Mucosa of stomach (tissue), 1 donor: ENCODE results near the gene CLCN6.

Experiments used
- H3K27me3 ChIP-seq: one replicate; pipeline ENCODE4 v1.7.0; 2013; ENCODE audit warnings: mild to moderate bottlenecking, low read length; ENCODE audit not compliant: control insufficient read depth, insufficient read depth
- H3K36me3 ChIP-seq: one replicate; pipeline ENCODE4 v1.7.0; 2013; ENCODE audit warnings: low read length; ENCODE audit not compliant: control insufficient read depth, insufficient read depth
- H3K4me1 ChIP-seq: one replicate; pipeline ENCODE4 v1.7.0; 2013; ENCODE audit warnings: mild to moderate bottlenecking, low read length; ENCODE audit not compliant: control insufficient read depth, insufficient read depth
- H3K4me3 ChIP-seq: one replicate; pipeline ENCODE4 v1.7.0; 2013; ENCODE audit warnings: low read length
- H3K9ac ChIP-seq: one replicate; pipeline ENCODE4 v1.7.0; 2013; ENCODE audit warnings: mild to moderate bottlenecking, low read length, moderate library complexity
- H3K9me3 ChIP-seq: one replicate; pipeline ENCODE4 v1.7.0; 2013; ENCODE audit warnings: mild to moderate bottlenecking, low read length, moderate library complexity; ENCODE audit not compliant: control insufficient read depth
- donor health status: Pancreatic carcinoma.

The CLCN6 gene, protein sequence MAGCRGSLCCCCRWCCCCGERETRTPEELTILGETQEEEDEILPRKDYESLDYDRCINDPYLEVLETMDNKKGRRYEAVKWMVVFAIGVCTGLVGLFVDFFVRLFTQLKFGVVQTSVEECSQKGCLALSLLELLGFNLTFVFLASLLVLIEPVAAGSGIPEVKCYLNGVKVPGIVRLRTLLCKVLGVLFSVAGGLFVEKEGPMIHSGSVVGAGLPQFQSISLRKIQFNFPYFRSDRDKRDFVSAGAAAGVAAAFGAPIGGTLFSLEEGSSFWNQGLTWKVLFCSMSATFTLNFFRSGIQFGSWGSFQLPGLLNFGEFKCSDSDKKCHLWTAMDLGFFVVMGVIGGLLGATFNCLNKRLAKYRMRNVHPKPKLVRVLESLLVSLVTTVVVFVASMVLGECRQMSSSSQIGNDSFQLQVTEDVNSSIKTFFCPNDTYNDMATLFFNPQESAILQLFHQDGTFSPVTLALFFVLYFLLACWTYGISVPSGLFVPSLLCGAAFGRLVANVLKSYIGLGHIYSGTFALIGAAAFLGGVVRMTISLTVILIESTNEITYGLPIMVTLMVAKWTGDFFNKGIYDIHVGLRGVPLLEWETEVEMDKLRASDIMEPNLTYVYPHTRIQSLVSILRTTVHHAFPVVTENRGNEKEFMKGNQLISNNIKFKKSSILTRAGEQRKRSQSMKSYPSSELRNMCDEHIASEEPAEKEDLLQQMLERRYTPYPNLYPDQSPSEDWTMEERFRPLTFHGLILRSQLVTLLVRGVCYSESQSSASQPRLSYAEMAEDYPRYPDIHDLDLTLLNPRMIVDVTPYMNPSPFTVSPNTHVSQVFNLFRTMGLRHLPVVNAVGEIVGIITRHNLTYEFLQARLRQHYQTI

DNA sequence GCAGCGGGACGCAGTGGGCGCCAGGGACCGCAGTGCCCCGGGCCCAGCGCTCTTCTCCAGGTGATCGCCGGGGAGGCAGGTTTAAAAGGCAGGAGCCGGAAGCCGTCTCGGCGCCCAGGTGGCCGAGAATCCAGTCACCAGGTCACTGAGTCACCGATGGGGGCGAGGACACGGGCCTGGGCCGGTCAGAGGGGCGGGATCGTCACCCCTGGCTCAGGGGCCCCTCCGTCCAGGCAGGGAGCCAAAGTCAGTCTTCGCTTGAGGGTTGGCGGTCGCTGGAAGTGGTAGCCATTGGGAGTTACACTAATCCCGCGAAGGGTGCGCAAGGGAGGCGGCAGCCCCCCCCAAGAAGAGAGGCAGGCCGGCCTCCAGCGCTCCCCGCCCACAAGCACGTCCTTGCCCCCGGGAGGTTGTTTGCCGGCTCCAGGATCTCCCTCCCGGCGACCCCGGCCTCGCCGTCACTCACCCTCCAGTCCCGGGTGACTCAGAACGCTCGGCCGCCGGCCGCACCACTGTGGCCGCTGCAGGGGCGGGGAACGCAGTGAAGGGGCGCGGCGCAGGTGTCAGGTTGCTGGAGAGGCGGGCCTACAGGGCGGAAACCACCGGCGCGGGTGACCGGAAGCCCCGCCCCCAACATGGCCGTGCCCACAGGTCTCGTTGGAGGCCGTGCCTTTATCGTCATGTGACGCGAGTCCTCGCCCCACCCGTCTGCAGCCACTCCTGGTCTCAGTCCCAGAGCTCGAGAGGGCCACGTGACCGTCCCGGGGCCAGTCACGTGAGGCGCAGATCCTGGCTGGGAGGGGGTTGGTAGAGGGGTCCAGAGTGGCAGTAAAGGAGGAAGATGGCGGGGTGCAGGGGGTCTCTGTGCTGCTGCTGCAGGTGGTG is at the start of gene CLCN6, which contains the start of gene MTHFR:
Gene CLCN6 (plus strand): TSS at position 770 of the 885 bp plus-strand sequence. CDS start 72 bp downstream, at position 842.
Gene MTHFR (minus strand): TSS at position 543 of the 885 bp plus-strand sequence. CDS start 2,848 bp downstream, outside the sequence.
- H3K9me3 ChIP-seq, result no peaks in the 10 kb centered on the region
- peak within 1 kb of the TSS; percentile 90 for H3K4me3 ChIP-seq
- peaks cover 6% of the 10 kb centered on the region for H3K36me3 ChIP-seq
- peak within 1 kb of the TSS; percentile 97 for H3K9ac ChIP-seq
- H3K4me1 ChIP-seq, result peaks cover 45% of the 10 kb centered on the region
- H3K27me3 ChIP-seq, result no peaks in the 10 kb centered on the region

DNA sequence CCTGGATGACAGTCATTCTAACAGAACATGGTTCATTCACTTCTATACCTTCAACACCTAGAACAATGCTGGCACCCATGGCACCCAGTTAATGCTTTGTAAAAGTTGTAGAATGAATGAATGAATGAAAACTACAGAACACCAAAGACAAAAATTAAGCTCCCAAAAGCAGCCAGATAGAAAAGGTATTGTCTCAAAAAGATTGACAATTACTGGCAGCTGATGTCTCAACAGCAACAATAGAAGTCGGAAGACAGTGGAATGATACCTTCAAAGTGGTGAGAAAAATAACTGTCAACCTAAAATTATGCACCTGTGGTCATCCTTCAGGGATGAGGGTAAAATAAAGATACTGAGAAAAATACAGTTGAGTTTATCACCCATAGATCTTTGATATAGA is 48.9 kb upstream of the CLCN6 start:
- no peaks in the 10 kb centered on the region for H3K9me3 ChIP-seq
- H3K4me1 ChIP-seq, result peaks cover 2% of the 10 kb centered on the region
- H3K27me3 ChIP-seq, result peaks cover 11% of the 10 kb centered on the region
- H3K4me3 ChIP-seq, result no peak overlapping the region
- no peaks in the 10 kb centered on the region for H3K36me3 ChIP-seq
- H3K9ac ChIP-seq, result no peak overlapping the region

DNA sequence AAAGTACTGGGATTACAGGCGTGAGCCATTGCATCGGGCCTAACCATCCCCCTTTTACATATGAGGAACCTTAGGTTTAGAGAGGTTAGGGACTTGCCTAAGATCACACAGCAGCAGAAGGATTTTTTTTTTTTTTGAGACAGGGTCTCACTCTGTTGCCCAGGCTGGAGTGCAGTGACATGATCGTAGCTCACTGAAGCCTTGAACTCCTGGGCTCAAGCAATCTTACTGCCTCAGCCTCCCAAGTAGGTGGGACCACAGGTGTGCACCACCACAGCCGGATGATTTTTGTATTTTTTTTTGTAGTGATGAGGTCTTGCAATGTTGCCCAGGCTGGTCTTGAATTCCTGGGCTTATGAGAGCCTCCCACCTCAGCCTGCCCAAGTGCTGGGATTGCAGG is 46.2 kb upstream of the CLCN6 start:
- Histone ChIP-seq H3K4me3 (no peak overlapping the region), H3K4me1 (peaks cover 4% of the 10 kb centered on the region), H3K9me3 (no peaks in the 10 kb centered on the region), H3K36me3 (no peaks in the 10 kb centered on the region), H3K9ac (no peak overlapping the region), H3K27me3 (peaks cover 19% of the 10 kb centered on the region)

DNA sequence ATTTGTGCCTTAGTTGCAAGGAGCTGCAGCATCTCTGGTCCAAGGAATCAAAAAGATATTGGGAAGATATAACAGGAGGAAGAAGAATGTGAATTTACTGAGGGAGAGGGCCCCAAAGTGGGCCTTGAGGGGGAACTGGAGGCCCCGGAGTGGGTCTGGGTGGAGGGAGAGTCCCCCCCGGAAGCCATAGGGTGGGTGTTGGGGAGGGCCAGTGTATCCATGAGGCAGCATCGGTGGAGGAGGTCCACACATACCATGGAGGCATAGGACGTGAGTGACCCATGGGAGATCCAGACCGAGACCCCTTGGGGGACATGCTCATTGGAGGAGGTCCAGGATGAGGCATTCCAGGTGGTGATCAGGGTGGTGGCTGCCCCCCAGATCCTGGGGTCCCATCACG is 44.7 kb upstream of the CLCN6 start:
- Histone ChIP-seq H3K36me3 (no peaks in the 10 kb centered on the region), H3K27me3 (peaks cover 21% of the 10 kb centered on the region), H3K9ac (no peak overlapping the region), H3K4me3 (no peak overlapping the region), H3K9me3 (no peaks in the 10 kb centered on the region), H3K4me1 (peaks cover 4% of the 10 kb centered on the region)

DNA sequence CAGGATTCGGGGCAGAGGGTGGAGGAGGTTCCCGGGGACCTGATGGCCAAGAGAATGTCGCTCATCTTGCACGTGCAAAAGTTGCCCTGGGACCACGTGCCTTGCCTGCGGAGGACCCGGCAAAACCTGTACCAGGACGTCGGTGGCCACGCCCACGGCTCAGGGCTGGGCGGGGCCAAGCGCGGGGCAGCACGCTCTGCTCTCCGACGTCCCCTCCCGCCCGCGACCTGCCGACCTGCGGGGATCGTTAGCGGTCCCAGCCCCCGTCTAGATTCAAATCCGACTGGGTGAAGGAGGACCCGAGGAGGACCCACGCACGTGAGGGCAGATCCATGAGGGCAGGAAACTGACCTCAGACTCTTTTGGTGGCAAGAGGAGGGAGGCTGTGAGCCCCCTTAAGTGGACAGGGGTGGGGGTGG is 44.0 kb upstream of the CLCN6 start, which contains the start of gene C1orf167:
Gene C1orf167 (plus strand): TSS at position 206 of the 419 bp plus-strand sequence. CDS start 2,208 bp downstream, outside the sequence.
- Histone ChIP-seq H3K4me3 (no peak within 1 kb of the TSS), H3K27me3 (peaks cover 23% of the 10 kb centered on the region), H3K4me1 (peaks cover 4% of the 10 kb centered on the region), H3K9ac (no peak within 1 kb of the TSS), H3K36me3 (no peaks in the 10 kb centered on the region), H3K9me3 (no peaks in the 10 kb centered on the region)

DNA sequence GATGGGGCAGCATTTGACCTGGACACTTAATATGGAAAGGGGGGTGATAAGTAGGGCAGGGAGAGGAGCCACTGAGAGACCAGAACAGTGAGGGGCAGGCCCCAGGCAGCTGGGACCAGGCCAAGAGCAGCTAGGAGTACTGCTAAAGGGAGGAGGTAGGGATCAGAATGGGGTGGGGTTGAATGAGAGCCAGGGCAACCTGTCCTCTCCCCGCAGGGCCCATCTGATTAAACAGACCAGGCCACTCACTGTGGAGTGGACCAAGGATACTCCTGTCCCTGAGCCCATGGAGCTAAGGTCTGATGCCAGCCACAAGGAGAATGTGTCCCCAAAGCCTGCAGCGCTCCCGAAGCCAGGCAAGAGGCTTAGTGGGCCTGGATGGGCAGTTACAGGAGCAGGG is 41.9 kb upstream of the CLCN6 start:
- Histone ChIP-seq H3K27me3 (peaks cover 23% of the 10 kb centered on the region), H3K9me3 (no peaks in the 10 kb centered on the region), H3K36me3 (no peaks in the 10 kb centered on the region), H3K9ac (no peak overlapping the region), H3K4me3 (no peak overlapping the region), H3K4me1 (peaks cover 4% of the 10 kb centered on the region)

DNA sequence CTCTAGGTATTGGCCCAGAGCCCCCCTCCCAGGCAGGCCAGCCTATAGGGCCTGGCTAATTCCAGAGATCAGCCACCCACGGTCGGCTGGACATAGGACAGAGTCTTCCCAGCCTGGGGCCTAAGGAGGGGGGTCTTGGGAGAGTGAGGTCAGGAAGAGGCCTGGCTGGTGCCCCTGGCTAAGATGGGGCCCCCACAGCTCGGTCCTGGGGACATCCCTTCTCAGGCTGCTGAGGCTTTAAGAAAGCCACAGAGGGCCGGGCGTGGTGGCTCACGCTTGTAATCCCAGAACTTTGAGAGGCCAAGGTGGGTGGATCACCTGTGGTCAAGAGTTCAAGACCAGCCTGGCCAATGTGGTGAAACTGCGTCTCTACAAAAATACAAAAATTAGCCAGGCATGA is 41.5 kb upstream of the CLCN6 start:
- H3K9me3 ChIP-seq, result no peaks in the 10 kb centered on the region
- peaks cover 4% of the 10 kb centered on the region for H3K4me1 ChIP-seq
- no peak overlapping the region for H3K4me3 ChIP-seq
- no peaks in the 10 kb centered on the region for H3K36me3 ChIP-seq
- no peak overlapping the region for H3K9ac ChIP-seq
- peaks cover 23% of the 10 kb centered on the region for H3K27me3 ChIP-seq

DNA sequence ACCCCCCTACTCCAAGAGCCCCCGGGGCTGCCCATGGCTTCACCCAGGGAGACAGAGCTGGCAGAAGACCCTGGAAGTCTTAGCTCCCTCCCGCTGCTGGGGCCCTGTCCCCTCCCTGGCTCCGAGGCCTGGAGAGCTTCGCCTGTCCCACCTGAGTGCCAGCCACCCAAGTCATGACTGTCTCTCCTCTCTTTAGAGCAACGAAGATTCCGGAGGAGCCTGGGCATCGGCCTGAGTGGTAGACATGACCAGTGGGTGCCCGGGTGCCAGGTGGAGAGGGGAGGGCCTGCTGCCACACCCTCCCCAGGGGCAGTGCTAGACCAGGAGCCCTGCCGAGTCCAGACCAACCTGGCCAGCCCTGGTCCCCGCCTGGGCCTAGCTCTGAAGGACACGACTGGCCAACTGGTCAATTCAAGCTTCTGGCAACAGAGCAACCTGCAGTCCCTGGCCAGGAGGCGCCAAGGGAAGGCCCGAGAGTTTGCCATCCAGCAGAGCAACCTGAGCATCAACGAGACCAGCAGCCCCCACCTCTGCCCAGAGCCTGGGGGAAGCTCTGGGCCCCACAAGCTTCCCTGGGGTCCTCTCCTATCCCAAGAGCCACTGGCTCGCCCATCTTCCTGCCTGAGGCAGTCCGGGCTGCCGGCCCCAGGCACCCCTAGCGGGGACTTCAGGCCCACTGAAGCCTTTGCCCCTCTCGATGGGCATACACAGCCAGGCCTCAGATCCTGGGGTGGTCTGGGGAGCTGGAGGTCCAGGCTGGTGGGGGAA is 40.1 kb upstream of the CLCN6 start:
- H3K4me1 ChIP-seq, result peaks cover 4% of the 10 kb centered on the region
- H3K27me3 ChIP-seq, result peaks cover 20% of the 10 kb centered on the region
- no peaks in the 10 kb centered on the region for H3K9me3 ChIP-seq
- H3K36me3 ChIP-seq, result no peaks in the 10 kb centered on the region
- H3K9ac ChIP-seq, result no peak overlapping the region
- H3K4me3 ChIP-seq, result no peak overlapping the region

DNA sequence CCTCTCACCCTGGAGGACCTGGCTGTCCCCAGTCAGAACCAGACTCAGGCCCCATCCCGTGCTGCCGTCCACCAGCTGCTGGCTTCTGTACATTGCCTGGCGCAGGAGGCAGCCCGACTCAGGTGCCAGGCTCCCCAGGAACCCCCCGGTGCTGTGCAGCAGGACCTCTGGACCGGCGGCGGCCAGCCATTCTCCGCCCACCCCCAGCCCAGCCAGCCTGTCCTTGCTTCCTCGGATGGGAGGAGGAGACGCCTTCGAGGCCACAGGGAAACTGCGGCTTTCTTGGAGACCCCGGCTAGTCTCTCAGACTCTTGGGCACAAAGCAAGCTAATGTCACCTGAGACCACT is 39.6 kb upstream of the CLCN6 start:
- Histone ChIP-seq H3K9me3 (no peaks in the 10 kb centered on the region), H3K27me3 (peaks cover 18% of the 10 kb centered on the region), H3K36me3 (no peaks in the 10 kb centered on the region), H3K4me1 (peaks cover 4% of the 10 kb centered on the region), H3K9ac (no peak overlapping the region), H3K4me3 (no peak overlapping the region)

DNA sequence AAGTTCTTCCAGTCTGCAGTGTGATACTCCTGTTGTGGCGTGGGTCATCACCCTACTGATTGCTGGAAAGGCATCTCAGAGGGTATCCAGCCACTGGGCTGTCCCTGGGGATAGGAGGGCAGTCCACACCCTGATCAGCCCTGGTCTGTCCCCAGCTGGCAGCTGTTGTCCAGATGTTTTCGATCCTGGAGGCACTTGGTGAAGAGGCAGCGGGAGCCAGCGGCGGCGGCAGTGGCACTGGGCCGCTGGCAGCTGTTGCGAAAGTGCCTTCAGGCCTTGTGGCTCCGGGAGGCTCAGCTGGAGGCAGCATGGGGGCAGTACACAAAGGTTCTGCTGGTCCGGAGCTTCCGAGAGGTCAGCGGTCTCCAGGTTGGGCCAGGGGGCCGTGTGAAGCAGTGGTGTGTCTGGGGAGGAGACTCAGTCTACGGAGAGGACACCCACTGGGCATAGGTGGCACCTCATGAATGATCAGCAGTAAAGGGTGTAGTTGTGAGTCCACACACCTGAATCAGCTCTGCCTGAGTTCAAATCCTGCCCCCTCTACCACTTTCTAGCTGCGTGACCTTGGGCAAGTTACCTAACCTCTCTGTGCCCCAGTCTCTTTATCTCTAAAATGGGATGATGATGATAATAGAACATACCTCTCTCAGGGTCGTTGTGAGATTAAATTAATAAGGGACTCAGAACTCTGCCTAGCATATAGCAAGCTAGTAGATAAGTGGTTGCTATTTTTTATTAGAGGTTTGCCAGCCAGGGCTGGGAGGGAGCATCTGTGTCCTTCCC is 37.9 kb upstream of the CLCN6 start:
- peaks cover 6% of the 10 kb centered on the region for H3K27me3 ChIP-seq
- H3K4me1 ChIP-seq, result no peaks in the 10 kb centered on the region
- no peaks in the 10 kb centered on the region for H3K9me3 ChIP-seq
- H3K4me3 ChIP-seq, result no peak overlapping the region
- no peak overlapping the region for H3K9ac ChIP-seq
- H3K36me3 ChIP-seq, result no peaks in the 10 kb centered on the region
